T-helper 17 cell (primary cell): ENCODE measurements around the gene STPG1. TPM values are rescaled to one million over a fixed set of nuclear protein-coding genes. Genes with fewer than 3 reads are reported as not detected.

ENCODE experiments used
- ATAC-seq: fragments of 150-1000 bp; cut with Tn5 transposase; 2 replicates; pipeline ENCODE4 v1.10.0; 2021; ENCODE audit warnings: mild to moderate bottlenecking, moderate library complexity
- DNase-seq, 3 donors: peaks; one replicate each; pipeline versions ENCODE4 v3.0.0 to v3.0.0-alpha.2; 2020 to 2021
- H3K9me3 ChIP-seq: one replicate; pipeline ENCODE4 v1.7.0; 2013; ENCODE audit warnings: low read length, mild to moderate bottlenecking; ENCODE audit not compliant: control insufficient read depth, poor library complexity, severe bottlenecking
- H3K27ac Mint-ChIP-seq: one replicate; pipeline ENCODE4 v1.8.0; 2022; ENCODE audit warnings: mild to moderate bottlenecking, moderate library complexity, mixed read lengths
- H3K27me3 Mint-ChIP-seq: one replicate; pipeline ENCODE4 v1.8.0; 2022; ENCODE audit warnings: mixed read lengths
- H3K36me3 Mint-ChIP-seq: one replicate; pipeline ENCODE4 v1.8.0; 2022; ENCODE audit warnings: low read depth, mixed read lengths
- H3K4me1 Mint-ChIP-seq: one replicate; pipeline ENCODE4 v1.8.0; 2022; ENCODE audit warnings: mild to moderate bottlenecking, mixed read lengths
- H3K4me3 Mint-ChIP-seq: one replicate; pipeline ENCODE4 v1.8.0; 2022; ENCODE audit warnings: mild to moderate bottlenecking, moderate library complexity, mixed read lengths
- total RNA-seq, 4 donors: library from RNA in 2 of 4; stranded (reverse) in 2 of 4; gene quantifications; one replicate each; pipeline ENCODE4 v1.2.3 and lab custom pipeline; 2022 to 2026

The STPG1 gene
- total RNA-seq, 2 donors from 2014 or later: 2.5 to 3.6 TPM

DNA sequence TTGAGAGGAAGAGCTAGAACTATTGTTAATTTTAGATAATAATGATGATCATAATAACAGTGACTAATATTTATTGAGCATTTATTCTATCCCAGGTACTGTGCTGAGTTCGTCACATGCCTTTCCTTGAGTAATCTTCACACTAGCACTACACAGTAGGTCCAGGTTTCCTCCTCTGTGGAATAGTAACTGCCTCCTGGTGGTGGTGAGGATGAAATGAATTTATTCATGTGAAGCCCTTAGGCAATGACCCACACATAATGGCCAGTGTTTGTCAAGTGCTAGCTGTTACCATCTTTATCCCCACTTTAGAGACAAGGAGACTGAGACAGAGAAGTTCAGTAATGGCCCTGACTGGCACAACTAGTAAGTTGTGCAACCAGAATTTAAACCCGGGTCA lies 7.9 kb upstream of the STPG1 start:
- Mint-ChIP-seq H3K4me3 (no peak overlapping the region), H3K4me1 (peaks cover 36% of the 10 kb centered on the region), H3K36me3 (peaks cover 18% of the 10 kb centered on the region), H3K27me3 (no peaks in the 10 kb centered on the region), H3K27ac (no peak overlapping the region)
- ATAC-seq (no peak), DNase-seq (no peak)
- H3K9me3 ChIP-seq: no peaks in the 10 kb centered on the region

DNA sequence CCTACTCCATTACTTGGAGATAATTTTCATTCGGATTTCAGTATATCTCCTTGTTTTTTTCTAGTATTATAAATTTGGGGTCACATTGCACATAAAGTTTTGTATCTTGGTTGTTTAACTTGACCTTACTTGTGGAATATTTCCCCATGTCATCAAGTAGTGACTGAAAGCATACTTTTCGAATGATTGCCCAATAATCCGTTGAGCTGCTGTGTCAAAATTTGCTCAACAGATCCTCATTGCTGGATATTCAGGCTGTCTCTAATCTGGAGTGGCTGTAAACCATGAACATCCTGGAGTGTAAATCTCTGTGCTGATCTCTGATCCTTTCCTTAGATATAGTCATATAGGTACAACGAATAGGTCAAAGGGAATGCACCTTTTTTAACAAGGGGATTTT lies 7.0 kb upstream of the STPG1 start:
- peaks cover 16% of the 10 kb centered on the region for H3K36me3 Mint-ChIP-seq

DNA sequence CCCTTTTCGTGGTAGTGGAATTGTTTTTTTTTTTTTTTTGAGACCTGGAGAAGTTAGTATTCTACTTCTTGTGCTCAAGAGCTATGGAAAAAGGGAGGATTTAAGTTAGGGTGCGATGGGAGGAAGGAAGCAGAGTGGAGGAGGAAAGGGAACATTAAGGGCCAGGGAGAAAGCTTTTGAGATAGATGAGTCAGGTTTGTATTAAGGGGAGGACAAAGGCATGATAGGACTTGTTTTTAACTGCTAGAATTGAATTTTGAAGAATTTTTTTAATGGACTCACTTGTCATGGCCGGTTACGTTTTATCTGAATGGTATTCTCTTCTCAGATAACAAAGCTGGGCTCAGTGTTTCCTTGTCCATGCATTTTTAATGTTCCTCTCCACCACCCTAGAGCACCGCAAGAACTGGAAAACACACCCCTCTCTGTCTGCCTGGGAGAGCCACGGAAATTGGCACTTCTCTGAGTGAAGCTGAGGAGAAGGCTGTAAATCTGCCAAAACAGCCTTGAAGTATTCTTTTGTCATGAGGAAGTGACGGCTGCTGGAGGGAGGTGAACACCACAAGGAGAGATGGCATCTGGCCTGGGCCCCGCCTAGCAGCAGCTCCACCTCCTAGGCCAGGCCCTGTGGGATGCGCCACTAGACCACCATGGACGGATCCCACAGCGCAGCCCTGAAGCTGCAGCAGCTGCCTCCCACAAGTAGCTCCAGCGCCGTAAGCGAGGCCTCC lies 5.5 kb upstream of the STPG1 start:
- DNase-seq: no peak
- Mint-ChIP-seq H3K27ac (no peak overlapping the region), H3K4me1 (peaks cover 42% of the 10 kb centered on the region)

More for the DNA sequence above, 7.0 kb upstream of the STPG1 start:
- peak overlapping the region; percentile 29 for H3K27ac Mint-ChIP-seq
- H3K9me3 ChIP-seq: no peaks in the 10 kb centered on the region
- H3K4me3 Mint-ChIP-seq: no peak overlapping the region
- no peak for DNase-seq
- ATAC-seq: no peak
- H3K27me3 Mint-ChIP-seq: no peaks in the 10 kb centered on the region
- peaks cover 40% of the 10 kb centered on the region for H3K4me1 Mint-ChIP-seq

DNA sequence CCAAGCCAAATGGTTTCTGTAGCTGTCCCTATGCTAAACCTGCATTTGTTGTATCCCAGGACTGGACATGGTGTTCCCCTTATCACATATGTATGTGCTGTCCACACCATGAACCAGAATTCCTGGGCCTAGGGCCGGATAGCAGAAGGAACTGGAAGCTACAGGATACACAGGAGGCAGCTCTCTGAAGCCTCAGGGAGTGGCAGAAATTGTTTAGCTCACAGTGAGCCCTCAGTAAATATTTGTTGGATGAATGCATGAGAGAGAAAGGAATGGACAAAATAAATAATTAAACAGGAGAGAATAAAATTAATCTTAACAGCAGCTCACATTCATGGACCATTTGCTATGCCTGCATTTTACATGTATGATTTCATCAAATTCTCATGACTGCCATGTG lies 4.1 kb upstream of the STPG1 start:
- peak overlapping the region; percentile 99 for H3K4me3 Mint-ChIP-seq
- DNase-seq: no peak
- H3K4me1 Mint-ChIP-seq: peaks cover 43% of the 10 kb centered on the region
- peaks cover 11% of the 10 kb centered on the region for H3K36me3 Mint-ChIP-seq
- peak overlapping the region; percentile 94 for H3K27ac Mint-ChIP-seq
- no peak for ATAC-seq
- no peaks in the 10 kb centered on the region for H3K9me3 ChIP-seq
- H3K27me3 Mint-ChIP-seq: no peaks in the 10 kb centered on the region

More for the DNA sequence above, 5.5 kb upstream of the STPG1 start:
- peaks cover 16% of the 10 kb centered on the region for H3K36me3 Mint-ChIP-seq
- H3K27me3 Mint-ChIP-seq: no peaks in the 10 kb centered on the region
- H3K9me3 ChIP-seq: no peaks in the 10 kb centered on the region
- ATAC-seq: no peak
- no peak overlapping the region for H3K4me3 Mint-ChIP-seq

DNA sequence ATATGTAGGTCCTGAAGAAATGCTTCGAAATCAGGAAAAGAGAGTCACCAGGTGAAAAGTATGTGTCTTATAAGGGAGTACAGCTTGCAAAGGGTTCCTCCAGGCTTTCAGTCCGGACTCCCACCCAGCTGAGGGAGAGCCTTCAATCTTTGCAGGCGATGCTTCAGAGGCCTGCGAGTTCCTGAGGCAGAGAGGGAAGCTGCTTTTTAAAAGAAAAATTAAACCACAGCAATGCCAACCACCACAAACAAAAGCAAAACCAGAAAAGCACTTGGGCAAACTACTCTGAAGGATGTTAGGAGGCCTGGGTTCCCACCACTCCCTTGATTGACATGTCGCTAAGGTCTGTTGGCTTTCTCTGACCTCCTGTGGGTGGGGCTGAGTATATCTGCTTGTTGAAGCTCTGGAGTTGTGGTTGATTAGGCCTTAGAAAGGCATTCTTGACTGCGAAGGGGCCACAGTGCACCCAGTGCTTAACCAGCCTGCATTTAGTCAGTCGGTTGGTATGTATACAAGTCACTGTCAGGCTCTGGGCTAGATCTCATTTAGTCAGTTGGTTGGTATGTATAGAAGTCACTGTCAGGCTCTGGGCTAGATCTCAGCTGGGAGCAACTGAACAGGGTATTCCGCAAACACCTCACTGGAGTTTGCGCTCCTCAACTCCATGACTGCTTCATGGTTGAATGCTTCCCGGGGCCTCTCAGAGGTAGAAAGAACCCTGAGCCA lies 3.2 kb upstream of the STPG1 start:
- H3K27me3 Mint-ChIP-seq: no peaks in the 10 kb centered on the region
- H3K4me3 Mint-ChIP-seq: peak overlapping the region; percentile 99
- H3K9me3 ChIP-seq: no peaks in the 10 kb centered on the region
- H3K4me1 Mint-ChIP-seq: peaks cover 46% of the 10 kb centered on the region
- peak in 1 of 3 donors; percentile 18 for DNase-seq
- ATAC-seq: peak; percentile 29
- peaks cover 7% of the 10 kb centered on the region for H3K36me3 Mint-ChIP-seq
- H3K27ac Mint-ChIP-seq: peak overlapping the region; percentile 94

DNA sequence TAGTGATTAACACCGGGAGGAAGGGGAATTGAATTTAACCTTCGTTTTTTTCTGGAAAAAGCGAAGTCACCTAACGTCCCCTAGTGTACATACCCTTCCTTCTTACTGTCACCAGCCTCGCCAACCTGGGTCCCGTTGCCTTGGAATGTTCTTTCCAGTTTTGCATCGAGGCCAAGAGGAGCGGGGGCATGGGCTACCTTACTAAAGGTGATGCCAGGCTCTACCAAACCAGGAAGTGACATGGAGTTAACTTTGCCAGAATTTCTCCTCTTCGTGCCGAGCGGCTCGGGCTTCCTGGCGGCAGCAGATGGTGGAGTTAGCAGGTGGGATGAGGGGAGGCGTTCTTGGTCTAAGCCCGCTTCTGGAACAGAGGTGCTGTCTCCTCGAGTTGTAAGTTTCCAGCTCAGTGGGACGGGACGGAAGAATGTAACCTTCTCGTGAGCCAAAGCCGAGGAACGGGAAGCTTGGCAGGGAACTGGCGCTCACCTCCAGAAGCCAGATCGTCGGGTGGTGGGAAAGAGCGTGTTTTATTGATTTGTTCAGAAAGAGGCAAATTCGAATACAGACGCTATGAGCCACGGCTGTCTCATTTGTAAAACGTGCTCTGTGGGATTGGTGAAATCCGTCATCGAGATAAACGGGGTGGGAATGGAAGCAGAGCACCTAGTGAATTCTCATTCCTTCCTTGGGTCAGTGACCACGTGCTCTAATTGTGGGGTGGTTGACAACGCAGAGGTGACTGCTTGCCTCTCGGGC lies 2.5 kb upstream of the STPG1 start:
- ATAC-seq (peak; percentile 18), DNase-seq (no peak)

DNA sequence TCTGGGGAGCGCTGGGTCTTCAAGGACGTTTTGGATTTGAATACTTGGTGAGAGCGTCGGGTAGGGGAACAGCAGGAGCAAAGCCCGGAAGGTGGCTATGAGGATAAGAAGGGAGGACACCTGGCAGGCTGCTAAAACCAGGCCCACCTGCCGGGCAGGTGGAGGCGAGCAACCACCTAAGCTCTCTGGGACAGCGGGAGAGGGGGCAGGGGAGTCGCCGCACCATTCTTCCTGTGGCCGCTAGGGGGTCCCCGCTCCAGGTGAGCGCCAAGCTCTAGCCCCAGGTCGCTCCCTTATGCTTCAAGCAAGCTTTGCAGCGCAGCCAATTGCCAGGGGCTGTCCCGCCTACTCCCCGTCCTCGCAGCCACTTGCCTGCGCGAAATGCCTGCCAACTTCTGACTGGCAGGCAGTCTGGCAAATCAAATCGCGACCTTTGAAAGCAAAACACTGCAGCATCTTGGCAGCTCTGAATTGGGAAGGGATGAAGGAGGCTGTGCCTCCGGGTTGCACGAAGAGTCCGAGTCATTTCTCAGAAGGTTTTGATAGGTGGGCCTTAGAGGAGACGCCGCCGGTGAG lies 1.8 kb upstream of the STPG1 start, which contains the start of gene NIPAL3:
NIPAL3 (plus strand) TSS at position 469 of the 576 bp plus-strand sequence. CDS start 3,746 bp downstream, outside the sequence.
- ATAC-seq (peak; percentile 97), DNase-seq (peak; percentile 92 to 96 (median 93))
- no peaks in the 10 kb centered on the region for H3K9me3 ChIP-seq
- Mint-ChIP-seq H3K4me3 (peak within 1 kb of the TSS; percentile 99), H3K4me1 (peaks cover 47% of the 10 kb centered on the region), H3K36me3 (peaks cover 5% of the 10 kb centered on the region), H3K27me3 (no peaks in the 10 kb centered on the region), H3K27ac (peak within 1 kb of the TSS; percentile 94)

More for the DNA sequence above, 2.5 kb upstream of the STPG1 start:
- Mint-ChIP-seq H3K36me3 (peaks cover 6% of the 10 kb centered on the region), H3K27me3 (no peaks in the 10 kb centered on the region), H3K4me3 (peak overlapping the region; percentile 99), H3K27ac (peak overlapping the region; percentile 94), H3K4me1 (peaks cover 47% of the 10 kb centered on the region)
- H3K9me3 ChIP-seq: no peaks in the 10 kb centered on the region

DNA sequence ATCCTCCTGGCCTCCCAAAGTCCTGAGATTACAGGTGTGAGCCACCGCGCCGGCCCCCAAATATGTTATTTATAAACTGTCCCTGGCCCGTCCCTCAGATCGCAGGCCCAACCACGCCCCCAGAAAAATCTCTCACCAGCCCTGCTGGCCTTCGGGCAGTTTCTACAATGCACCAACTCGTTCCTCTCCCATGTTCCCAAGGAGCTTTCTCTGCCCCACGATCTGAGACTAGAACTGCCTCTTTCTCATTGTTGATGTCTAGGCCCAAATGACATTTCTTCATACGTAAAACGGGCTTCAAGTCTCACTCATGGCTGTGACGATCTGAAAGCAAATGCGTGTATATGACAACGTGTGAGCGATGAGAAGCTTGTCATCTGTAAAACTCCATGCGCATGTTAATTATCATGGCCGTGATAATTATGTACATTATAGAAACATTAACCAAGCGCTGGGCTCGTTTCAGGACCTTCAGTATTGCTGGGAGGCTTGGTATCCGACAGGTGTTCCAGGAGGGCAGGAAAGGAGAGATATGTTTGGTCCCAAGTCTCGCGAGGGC lies 1.3 kb upstream of the STPG1 start:
- Mint-ChIP-seq H3K27ac (peak overlapping the region; percentile 94), H3K36me3 (peaks cover 5% of the 10 kb centered on the region), H3K4me1 (peaks cover 47% of the 10 kb centered on the region), H3K27me3 (no peaks in the 10 kb centered on the region), H3K4me3 (peak overlapping the region; percentile 99)
- DNase-seq (no peak), ATAC-seq (no peak)
- H3K9me3 ChIP-seq: no peaks in the 10 kb centered on the region

DNA sequence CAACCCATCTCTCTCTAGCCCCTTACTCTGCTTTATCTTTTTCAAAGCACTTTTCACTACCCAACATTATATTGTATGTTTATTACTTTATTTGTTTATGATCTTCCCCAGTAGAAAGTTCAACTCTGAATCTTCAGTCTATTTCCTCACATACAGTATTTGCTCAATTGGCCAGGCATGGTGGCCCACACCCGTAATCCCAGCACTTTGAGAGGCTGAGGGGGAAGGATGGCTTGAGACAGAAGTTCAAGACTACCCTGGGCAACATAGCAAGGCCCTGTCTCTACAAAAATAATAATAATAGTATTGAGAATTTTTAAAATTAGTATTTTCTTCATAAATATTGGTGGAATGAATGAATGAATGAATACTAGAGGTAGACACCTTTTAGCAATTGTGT lies 1.2 kb downstream of the STPG1 start:
- ATAC-seq: no peak
- H3K27ac Mint-ChIP-seq: peak overlapping the region; percentile 94
- peaks cover 37% of the 10 kb centered on the region for H3K4me1 Mint-ChIP-seq
- peak overlapping the region; percentile 43 for H3K4me3 Mint-ChIP-seq
- DNase-seq: no peak
- no peaks in the 10 kb centered on the region for H3K27me3 Mint-ChIP-seq
- H3K36me3 Mint-ChIP-seq: no peaks in the 10 kb centered on the region
- H3K9me3 ChIP-seq: no peaks in the 10 kb centered on the region

DNA sequence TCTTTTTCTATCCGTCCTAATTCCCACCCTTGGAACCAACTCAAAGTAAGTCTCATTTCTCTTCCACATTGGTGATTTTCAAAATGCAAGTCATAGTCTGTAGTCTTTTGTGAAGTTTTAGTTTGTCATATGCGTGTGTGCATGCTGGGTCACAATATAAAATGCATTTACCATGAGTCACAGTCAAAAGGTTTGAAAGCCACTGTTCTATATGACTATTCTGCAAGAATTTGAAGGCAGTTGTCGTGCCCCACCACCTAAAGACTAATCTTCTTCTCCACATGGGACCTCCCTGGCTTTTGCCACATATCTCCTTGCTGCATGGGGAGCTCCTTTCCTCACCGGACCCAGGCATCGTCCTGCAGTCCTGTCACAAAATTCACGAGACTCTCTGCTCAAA lies 1.6 kb downstream of the STPG1 start:
- H3K4me3 Mint-ChIP-seq: peak overlapping the region; percentile 43
- ATAC-seq (no peak), DNase-seq (no peak)
- H3K36me3 Mint-ChIP-seq: no peaks in the 10 kb centered on the region
- no peaks in the 10 kb centered on the region for H3K27me3 Mint-ChIP-seq
- H3K27ac Mint-ChIP-seq: peak overlapping the region; percentile 94
- no peaks in the 10 kb centered on the region for H3K9me3 ChIP-seq
- peaks cover 32% of the 10 kb centered on the region for H3K4me1 Mint-ChIP-seq

DNA sequence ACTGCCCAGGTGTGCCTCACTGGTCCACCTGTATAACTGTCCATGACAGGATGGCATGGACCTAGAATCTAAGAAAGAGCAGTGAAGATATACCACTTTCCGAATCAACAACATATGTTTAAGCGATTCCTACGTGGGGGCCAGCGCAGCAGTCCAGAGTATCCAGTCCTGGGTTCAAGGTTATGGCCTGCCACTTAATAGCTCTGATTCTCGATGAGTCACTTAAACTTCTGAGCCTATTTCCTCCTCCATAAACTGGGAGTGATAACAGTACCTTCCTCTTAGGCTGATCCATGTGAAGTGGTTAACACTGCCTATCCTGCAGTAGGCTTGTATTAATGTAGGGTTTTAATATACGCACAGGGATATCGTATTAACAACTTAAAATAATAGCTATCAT lies 2.8 kb downstream of the STPG1 start:
- ATAC-seq (no peak), DNase-seq (no peak)
- no peaks in the 10 kb centered on the region for H3K27me3 Mint-ChIP-seq
- H3K36me3 Mint-ChIP-seq: no peaks in the 10 kb centered on the region
- H3K4me1 Mint-ChIP-seq: peaks cover 22% of the 10 kb centered on the region
- no peaks in the 10 kb centered on the region for H3K9me3 ChIP-seq
- H3K27ac Mint-ChIP-seq: no peak overlapping the region
- peak overlapping the region; percentile 41 for H3K4me3 Mint-ChIP-seq

DNA sequence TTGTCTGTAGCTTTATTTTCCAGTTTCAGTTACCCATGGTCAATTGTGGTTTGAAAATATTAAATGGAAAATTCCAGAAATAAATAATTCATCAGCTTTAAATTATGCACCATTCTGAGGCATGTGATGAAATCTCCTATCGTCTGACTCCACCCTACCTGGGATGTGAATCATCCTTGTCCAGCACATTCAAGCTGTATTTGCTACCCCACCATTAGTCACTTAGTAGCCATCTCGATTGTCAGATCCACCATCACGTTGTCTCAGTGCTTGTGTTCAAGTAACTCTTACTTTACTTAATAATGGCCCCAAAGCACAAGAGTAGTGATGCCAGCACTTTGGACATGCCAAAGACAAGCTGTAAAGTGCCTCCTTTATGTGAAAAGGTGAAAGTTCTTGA lies 4.0 kb downstream of the STPG1 start:
- no peaks in the 10 kb centered on the region for H3K9me3 ChIP-seq
- DNase-seq: no peak
- no peak for ATAC-seq
- no peaks in the 10 kb centered on the region for H3K36me3 Mint-ChIP-seq
- H3K4me1 Mint-ChIP-seq: peaks cover 15% of the 10 kb centered on the region
- H3K27me3 Mint-ChIP-seq: no peaks in the 10 kb centered on the region
- no peak overlapping the region for H3K4me3 Mint-ChIP-seq
- H3K27ac Mint-ChIP-seq: no peak overlapping the region
